ES-I3 (cell line): ENCODE results near the gene CCNQ.

Experiments used
- H3K36me3 ChIP-seq: 2 replicates; pipeline ENCODE4 v1.6.1; 2013; ENCODE audit warnings: mild to moderate bottlenecking, low read length, control low read depth, moderate library complexity; ENCODE audit not compliant: insufficient read depth
- H3K4me1 ChIP-seq: 2 replicates; pipeline ENCODE4 v1.6.1; 2013; ENCODE audit warnings: mild to moderate bottlenecking, control low read depth, low read length; ENCODE audit not compliant: insufficient read depth
- H3K9ac ChIP-seq: 2 replicates; pipeline ENCODE4 v1.6.1; 2013; ENCODE audit warnings: low read depth, mild to moderate bottlenecking, low read length, moderate library complexity
- H3K9me3 ChIP-seq: 2 replicates; pipeline ENCODE4 v1.6.1; 2013; ENCODE audit warnings: mild to moderate bottlenecking, low read length, moderate library complexity; ENCODE audit not compliant: control insufficient read depth, insufficient read depth

Gene CCNQ

DNA sequence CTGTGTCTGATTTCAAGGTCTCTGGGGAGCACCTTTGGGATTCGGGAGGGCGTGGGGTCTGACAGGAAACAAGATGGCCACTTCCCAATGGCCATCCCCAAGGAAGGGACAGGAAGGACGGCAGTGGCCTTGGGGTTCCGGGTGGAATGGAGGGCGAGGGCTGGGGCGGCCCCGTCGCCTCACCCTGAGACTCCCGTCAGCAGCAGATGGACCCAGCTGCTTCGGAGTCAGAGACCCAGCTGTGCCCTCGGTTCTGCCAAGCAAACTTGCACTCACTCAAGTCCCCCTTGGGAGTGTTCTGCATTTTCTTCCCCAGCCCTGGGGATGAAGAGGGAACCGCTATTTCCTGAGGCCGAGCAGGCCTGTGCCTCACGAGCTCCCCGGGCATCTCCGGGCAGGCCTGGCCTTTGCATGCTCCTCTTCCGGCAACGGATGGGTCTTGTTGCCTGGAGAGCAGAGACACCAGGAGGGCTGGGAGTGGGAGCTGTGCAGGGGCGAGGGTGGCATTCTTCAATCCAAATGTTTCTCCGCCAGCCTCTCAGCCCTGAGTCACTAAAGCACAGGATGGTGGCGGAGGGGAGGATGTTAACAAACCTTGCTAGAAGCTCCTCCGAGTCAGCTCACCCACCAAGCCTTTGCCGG, 41.2 kb upstream of the CCNQ start:
- no peak overlapping the region for H3K9ac ChIP-seq
- H3K4me1 ChIP-seq: peaks cover 8% of the 10 kb centered on the region; the same call in 1 of the 2 replicates
- no peaks in the 10 kb centered on the region for H3K9me3 ChIP-seq
- H3K36me3 ChIP-seq: no peaks in the 10 kb centered on the region

DNA sequence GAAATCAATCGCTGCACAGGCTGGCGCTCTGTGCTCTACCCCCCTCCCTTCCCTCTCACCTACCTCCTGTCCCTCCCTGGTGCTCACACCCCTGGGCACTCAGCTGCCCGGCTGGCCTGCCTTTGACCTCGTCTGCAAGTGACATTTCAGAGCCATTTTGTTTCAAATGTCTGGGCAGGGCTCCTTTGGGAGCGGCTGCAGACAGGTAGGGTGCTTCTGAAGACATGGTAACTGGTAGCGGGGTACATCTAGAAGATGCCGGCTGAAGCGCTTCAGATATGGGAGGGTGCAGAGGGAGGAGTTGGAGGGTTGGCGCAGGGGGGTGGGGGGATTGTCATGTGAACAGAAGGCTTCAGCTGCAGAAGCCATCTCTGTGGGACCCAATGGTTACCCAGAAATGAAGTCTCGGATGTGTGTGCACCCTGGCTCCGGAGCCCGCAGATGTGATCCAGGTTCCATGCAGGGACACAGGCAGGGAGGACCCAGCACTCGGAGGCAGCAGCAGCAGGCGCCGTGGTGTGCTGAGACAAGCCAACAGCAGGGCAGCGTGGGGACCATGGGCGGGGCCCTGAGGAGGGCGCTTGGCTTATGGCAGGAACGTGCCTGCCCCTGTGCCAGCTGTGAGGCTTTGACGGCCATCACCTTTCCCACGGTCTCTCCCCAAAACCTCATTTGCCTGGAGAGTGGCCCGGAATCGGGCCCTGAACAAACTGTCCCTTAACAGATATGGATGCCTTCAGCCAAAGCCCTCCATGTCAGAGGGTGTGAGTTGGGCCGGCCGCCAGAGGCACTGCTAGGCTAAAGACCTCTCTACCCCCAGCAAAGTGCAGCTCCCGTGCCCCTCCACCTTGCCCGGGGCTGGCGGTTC, 40.5 kb upstream of the CCNQ start:
- H3K9me3 ChIP-seq: no peaks in the 10 kb centered on the region
- H3K4me1 ChIP-seq: peaks cover 8% of the 10 kb centered on the region; the same call in 1 of the 2 replicates
- H3K36me3 ChIP-seq: no peaks in the 10 kb centered on the region
- no peak overlapping the region for H3K9ac ChIP-seq

DNA sequence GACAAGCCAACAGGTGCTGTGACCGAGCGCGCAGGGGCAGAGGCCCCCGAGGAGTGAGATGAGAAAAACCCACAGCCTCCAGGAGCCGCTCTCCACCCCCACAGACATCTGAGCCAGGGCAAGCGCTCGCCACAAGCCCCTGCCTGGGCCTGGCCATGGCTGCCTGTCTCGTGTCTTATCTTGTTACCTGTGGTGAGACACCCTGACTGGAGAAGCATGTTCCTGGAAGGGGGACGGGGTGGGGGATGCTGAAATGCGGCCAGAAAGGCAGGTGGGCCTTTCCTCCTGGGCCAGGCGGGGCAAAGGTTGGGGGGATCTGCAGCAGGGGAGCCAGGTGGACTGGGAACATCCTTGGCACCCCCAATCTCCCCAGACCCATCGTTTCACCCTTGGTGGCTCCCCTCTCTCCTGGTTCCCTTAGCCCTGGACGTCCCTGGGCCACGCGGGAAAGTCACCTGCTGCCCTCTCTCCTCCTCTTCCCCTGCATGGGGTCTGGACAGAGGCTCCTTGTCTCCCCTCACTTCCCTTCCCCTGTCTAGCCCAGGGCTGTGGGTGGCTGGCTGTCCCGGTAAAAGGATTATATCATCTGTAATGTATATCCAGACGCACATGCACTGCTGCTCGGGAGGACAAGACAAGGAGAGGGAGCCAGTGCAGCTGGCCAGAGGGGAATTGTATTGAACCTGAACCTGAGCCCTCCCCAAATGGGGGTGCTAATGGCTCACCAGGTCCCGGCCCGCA, 39.7 kb upstream of the CCNQ start:
- no peaks in the 10 kb centered on the region for H3K9me3 ChIP-seq
- peaks cover 8% of the 10 kb centered on the region; the same call in 1 of the 2 replicates for H3K4me1 ChIP-seq
- no peaks in the 10 kb centered on the region for H3K36me3 ChIP-seq
- no peak overlapping the region for H3K9ac ChIP-seq

DNA sequence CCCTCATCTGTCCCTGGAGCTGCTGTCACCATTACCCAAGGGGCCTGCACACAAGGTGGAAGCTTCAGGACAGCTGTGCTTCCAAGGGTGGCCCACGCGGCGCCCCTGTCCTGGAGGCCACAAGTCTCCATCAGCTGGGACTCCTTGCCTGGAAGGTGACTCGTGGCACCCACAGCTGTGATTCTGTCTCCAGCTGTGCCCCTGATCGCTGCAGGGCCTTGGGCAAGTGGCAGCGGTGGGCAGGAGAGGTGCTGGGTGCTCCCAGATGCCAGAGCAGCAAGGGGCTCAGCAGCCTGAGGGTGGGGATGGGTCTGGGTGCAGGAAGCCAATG, 39.1 kb upstream of the CCNQ start:
- no peaks in the 10 kb centered on the region for H3K9me3 ChIP-seq
- H3K9ac ChIP-seq: no peak overlapping the region
- H3K4me1 ChIP-seq: peaks cover 8% of the 10 kb centered on the region; the same call in 1 of the 2 replicates
- no peaks in the 10 kb centered on the region for H3K36me3 ChIP-seq

DNA sequence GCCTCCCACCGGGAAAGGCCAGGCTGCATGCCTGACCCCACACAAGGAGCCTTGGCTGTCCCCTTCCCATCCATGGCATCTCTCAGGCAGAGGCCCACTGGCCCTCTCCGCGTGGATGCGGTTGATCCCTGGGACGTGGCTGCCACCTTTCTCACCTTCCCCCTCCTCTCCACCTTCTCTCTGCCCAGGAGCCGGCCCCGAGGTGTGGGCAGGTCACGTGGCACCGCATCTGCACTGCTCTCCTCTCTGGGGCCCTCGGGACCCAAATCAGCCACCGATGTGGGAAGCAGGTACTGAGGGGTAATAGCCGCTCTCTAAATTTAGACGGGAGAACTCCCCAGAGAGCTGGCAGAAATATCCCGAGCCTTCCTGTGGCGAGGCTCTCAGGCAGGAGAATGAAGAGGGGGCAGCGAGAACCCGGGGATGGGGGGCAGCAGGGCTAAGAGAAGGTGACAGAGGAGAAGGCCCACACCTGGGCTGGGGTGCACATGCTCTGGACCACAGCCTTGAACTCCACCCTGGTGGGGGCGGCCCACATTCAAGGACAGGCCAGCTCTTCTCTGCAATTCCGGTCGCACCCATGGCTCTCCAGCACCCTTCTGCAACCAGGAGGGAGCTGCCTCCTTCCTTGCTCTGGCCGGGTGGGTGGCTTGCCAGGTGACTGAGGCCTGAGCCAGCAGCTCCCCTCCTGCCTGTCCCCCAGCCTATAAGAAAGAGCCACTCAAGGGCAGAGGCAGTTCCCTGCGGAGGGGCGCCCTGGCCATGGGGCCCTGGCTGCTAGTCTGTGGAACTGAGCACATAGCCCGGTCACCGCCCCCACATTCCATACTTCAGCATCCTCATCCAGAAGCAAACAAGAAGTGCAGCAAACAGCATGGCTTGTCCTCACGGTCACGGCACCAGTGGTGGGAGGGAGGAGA, 38.4 kb upstream of the CCNQ start:
- H3K9me3 ChIP-seq: no peaks in the 10 kb centered on the region
- H3K36me3 ChIP-seq: no peaks in the 10 kb centered on the region
- H3K4me1 ChIP-seq: peaks cover 4% of the 10 kb centered on the region; the same call in 1 of the 2 replicates
- H3K9ac ChIP-seq: no peak overlapping the region

DNA sequence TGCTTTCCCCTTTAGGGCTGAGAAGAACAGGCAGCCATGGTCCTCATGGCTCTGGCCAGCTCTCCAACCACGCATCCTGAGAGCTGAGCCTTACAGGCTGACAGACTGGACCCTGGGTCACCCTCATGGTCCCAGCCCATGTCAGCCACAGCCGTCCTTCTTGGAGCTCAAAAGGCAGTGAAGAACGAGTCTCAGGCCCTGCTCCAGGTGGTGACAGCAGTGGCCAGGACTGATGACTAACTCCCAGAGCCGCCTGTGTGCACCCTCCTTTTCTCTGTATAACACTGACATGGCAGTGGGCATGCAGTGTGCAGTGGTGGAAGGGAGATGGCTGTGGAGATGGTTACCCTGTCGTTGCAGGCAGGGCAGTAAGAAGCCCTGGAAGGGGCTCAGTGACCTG, 37.8 kb upstream of the CCNQ start:
- H3K36me3 ChIP-seq: no peaks in the 10 kb centered on the region
- H3K9ac ChIP-seq: no peak overlapping the region
- no peaks in the 10 kb centered on the region for H3K9me3 ChIP-seq
- peaks cover 4% of the 10 kb centered on the region; the same call in 1 of the 2 replicates for H3K4me1 ChIP-seq

DNA sequence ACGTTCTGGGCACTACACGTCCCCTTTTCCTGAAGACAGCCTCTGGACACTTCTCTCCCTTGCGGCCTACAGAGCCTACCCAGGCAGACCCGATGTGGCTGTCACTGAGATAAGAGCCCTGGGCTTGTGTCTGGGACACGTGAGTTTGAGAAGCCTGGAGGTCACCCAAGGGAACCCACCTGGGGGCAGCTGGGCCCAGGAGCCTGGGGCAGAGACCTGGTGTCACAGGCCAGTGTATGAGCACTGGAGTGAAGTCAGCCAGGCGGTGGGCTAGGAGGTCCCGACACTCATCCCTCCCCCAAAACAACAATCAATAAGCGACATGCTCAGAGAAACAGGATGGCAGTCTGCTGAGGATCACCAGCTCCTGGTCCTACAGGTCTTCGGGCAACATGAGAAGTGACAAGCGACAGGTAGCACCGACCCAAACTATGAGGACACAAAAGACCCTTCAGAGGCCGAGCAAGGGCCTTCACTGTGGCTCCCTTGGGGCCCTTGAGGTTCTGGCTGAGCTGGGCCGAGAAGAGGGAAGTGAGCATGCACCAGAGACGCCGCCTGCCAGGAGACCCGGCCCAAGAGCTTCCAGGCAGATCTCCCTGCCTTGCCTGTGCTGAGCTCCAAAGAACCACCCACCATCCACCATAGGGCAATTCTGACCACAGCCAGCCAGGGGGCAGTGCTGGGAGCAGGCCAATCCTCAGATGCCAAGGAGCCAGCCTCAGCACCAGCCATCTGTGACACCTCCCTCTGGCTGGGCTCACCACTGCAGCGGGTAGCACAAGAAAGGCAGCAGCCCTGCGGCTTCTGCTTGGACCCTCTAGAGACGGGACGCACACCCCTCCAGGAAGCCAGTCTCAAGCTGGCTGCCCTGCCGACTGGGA, 37.1 kb upstream of the CCNQ start:
- H3K9ac ChIP-seq: no peak overlapping the region
- H3K4me1 ChIP-seq: no peaks in the 10 kb centered on the region; the same call in 1 of the 2 replicates
- no peaks in the 10 kb centered on the region for H3K9me3 ChIP-seq
- H3K36me3 ChIP-seq: no peaks in the 10 kb centered on the region

DNA sequence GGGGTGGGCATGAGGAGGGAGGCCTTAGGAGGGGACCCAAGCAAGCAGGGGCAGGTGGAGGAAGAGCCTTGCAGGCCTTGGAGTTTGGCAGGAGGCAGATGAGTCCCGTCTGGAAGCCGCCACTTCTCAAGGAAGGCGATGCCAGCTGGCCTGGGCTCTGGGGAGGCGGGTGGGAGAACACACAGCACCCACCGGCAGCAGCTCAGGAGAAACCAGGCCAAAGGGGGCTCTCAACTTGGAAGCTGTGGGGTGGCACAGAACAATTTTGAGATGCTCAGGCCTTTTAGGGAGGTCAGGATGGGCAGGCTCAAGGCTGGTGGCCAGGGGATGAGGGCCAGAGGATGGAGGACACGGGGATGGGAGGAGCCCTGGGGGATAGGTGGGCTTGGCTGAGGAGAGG, 36.4 kb upstream of the CCNQ start:
- H3K36me3 ChIP-seq: no peaks in the 10 kb centered on the region
- H3K9me3 ChIP-seq: no peaks in the 10 kb centered on the region
- no peak overlapping the region for H3K9ac ChIP-seq
- H3K4me1 ChIP-seq: no peaks in the 10 kb centered on the region

DNA sequence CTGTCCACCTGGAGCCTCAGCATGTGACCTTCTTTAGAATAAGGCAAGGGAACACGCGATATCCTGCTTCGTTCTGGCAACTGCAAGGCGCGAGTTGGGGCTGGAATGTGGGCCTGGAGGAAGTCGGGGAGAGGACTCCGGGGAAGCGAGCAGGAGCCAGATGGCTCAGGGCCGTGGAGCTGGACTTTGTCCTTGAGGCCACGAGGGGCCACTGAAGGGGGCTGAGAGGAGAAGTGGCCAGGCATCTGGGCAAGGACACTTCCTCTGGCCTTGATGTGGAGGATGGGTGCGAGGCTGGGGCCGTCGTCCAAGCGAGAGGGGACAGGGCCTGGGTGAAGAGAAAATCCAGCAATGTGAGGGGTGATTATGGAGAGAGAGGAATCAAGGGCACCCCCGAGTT, 35.9 kb upstream of the CCNQ start:
- H3K36me3 ChIP-seq: no peaks in the 10 kb centered on the region
- H3K9ac ChIP-seq: no peak overlapping the region
- H3K9me3 ChIP-seq: no peaks in the 10 kb centered on the region
- no peaks in the 10 kb centered on the region for H3K4me1 ChIP-seq

DNA sequence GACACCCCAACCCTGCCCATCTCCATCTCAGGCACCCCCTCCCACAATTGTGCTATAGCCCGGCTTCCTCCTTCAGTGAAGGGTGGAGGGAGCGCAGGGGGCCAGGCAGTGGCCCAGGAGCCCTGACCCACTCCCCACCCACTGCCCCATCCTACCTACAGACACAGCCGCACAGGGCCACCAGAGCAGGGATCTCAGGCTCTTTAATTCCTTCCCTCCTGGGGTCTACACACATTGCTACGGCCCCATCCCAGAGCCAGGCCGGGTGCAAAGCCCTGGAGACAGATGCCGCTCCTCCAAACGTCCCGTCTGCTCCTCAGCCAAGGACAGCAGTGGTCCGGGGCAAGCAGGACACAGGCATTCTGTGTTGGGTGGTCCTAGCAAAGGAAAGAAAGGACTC, 35.3 kb upstream of the CCNQ start:
- Histone ChIP-seq H3K4me1 (no peaks in the 10 kb centered on the region), H3K36me3 (no peaks in the 10 kb centered on the region), H3K9me3 (no peaks in the 10 kb centered on the region), H3K9ac (no peak overlapping the region)

DNA sequence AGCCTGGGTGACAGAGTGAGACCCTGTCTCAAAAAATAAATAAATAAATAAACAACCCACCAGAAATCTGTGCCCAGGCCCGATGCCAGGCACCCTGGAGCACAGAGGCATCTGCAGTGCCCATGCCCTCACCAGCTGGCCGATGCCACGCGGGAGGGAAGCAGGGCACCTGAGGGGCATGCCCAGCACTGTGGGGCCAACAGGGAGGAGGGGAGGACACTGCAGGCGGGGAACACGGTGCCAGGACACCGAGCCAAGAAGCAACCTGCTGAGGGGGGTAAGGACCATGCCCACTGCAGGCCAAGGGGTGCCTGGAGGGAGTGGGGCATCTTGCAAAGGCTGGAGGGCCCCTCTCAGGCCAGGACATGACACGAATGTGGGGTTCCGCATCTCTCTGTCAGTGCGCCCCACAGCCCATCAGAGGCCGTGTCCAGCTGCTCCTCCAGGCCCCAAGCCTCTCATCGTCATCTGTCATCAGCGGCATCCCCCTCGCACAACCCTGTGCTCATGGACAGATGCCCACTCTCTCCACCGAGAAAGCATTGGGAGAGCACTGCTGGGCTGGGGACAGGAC, 34.8 kb upstream of the CCNQ start:
- no peak overlapping the region for H3K9ac ChIP-seq
- H3K4me1 ChIP-seq: no peaks in the 10 kb centered on the region
- H3K36me3 ChIP-seq: no peaks in the 10 kb centered on the region
- no peaks in the 10 kb centered on the region for H3K9me3 ChIP-seq

DNA sequence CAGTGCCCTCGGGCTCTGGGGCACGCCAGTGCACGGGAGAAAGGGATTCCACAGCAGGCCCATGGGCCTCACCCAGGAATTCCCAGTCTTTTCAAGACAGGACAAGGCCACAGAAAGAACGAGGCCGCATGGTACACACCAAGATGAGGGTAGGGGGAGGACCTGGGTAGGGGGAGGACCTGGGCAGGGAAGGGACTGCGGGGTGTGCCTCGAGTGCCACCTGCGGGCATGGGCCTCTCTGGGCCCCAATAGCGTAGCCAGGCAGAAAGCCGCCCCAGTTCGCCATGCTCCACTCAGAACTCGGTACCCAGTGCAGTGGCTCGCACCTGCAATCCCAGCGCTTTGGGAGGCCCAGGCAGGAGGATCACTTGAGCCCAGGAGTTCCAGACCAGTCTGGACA, 34.1 kb upstream of the CCNQ start:
- no peak overlapping the region for H3K9ac ChIP-seq
- no peaks in the 10 kb centered on the region for H3K4me1 ChIP-seq
- no peaks in the 10 kb centered on the region for H3K9me3 ChIP-seq
- H3K36me3 ChIP-seq: no peaks in the 10 kb centered on the region

DNA sequence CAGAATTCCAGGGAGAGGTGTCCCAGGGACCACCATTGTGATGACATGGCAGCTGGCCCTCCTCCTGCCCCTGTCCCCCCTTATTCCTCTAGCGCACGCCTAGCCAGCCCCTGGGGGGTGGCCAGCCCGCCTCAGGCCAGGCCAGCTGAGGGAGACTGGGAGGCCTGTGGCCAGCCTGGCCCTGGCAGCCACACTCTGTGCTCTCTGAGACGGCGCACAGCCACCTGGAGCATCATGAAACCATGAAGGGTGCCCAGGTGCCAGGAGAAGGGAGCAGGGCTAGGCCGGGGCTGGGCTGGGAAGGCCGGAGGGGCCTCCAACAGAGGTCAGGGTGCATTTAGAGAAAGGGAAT, 33.6 kb upstream of the CCNQ start:
- H3K36me3 ChIP-seq: no peaks in the 10 kb centered on the region
- H3K4me1 ChIP-seq: no peaks in the 10 kb centered on the region
- no peak overlapping the region for H3K9ac ChIP-seq
- H3K9me3 ChIP-seq: no peaks in the 10 kb centered on the region
